Amygdala (tissue), 56 donors: ENCODE measurements around the gene WWOX.

Experiments
- DNase-seq, 56 donors: peaks; one replicate each; lab custom pipeline; 2025; lab: John Stamatoyannopoulos, UW

Gene WWOX

GRCh38 chr16:78448658-78449271, 349.3 kb downstream of the WWOX start:
- DNase-seq: no peak

GRCh38 chr16:78450255-78450654, 350.8 kb downstream of the WWOX start:
- no peak for DNase-seq

- no peak for DNase-seq
These were observed 352.6 kb downstream of the WWOX start for GRCh38 chr16:78452025-78452555.

- no peak for DNase-seq
These were observed 356.4 kb downstream of the WWOX start for GRCh38 chr16:78455861-78456260.

- DNase-seq: no peak
These were observed 359.1 kb downstream of the WWOX start for GRCh38 chr16:78458588-78458987.

GRCh38 chr16:78460428-78460827, 361.0 kb downstream of the WWOX start:
- DNase-seq: no peak

- no peak for DNase-seq
These were observed 361.6 kb downstream of the WWOX start for GRCh38 chr16:78461087-78461486.

GRCh38 chr16:78461496-78462287, 362.2 kb downstream of the WWOX start:
- DNase-seq: no peak

- no peak for DNase-seq
These were observed 363.1 kb downstream of the WWOX start for GRCh38 chr16:78462288-78463208.

GRCh38 chr16:78463591-78463990, 364.1 kb downstream of the WWOX start:
- no peak for DNase-seq

- DNase-seq: no peak
These were observed 365.4 kb downstream of the WWOX start for GRCh38 chr16:78464833-78465232.

- DNase-seq: no peak
These were observed 366.3 kb downstream of the WWOX start for GRCh38 chr16:78465730-78466129.

GRCh38 chr16:78469787-78470186, 370.3 kb downstream of the WWOX start:
- DNase-seq: no peak

GRCh38 chr16:78473031-78473699, 373.7 kb downstream of the WWOX start:
- no peak for DNase-seq

GRCh38 chr16:78474762-78475161, 375.3 kb downstream of the WWOX start:
- DNase-seq: no peak

GRCh38 chr16:78476615-78477014, 377.2 kb downstream of the WWOX start:
- no peak for DNase-seq

GRCh38 chr16:78478267-78478861, 378.9 kb downstream of the WWOX start:
- no peak for DNase-seq

- no peak for DNase-seq
These were observed 380.3 kb downstream of the WWOX start for GRCh38 chr16:78479723-78480122.

- no peak for DNase-seq
These were observed 381.1 kb downstream of the WWOX start for GRCh38 chr16:78480588-78480987.
